Measurements from ENCODE around the gene TRIM54.

Gene TRIM54

GRCh38 chr2:27353762-27354596 lies 71.8 kb downstream of the TRIM54 start:
- H3K36me3 ChIP-seq = peaks cover 10% of the 10 kb centered on the region
- H3K4me3 ChIP-seq (ENCODE audit: low read depth in 1 of 2, low read length in 1 of 2) = no peak overlapping the region
- no peaks in the 10 kb centered on the region for H3K9me3 ChIP-seq
- no peak for TF ChIP-seq CTCF (IDR thresholded peaks at IDR 0.05)
- no peaks in the 10 kb centered on the region for H3K27me3 ChIP-seq
- H3K4me1 ChIP-seq (ENCODE audit: control insufficient read depth in 1 of 2, insufficient read depth in 1 of 2, low read depth in 1 of 2, low read length in 1 of 2) = peaks cover 18 to 22% of the 10 kb centered on the region in 2 experiments
- H3K27ac ChIP-seq = no peak overlapping the region

- no peaks in the 10 kb centered on the region for H3K9me3 ChIP-seq
- no peak for TF ChIP-seq CTCF (IDR thresholded peaks at IDR 0.05)
- peaks cover 10% of the 10 kb centered on the region for H3K36me3 ChIP-seq
- H3K4me3 ChIP-seq (ENCODE audit: low read depth in 1 of 2, low read length in 1 of 2) = no peak overlapping the region
- peaks cover 18 to 22% of the 10 kb centered on the region in 2 experiments for H3K4me1 ChIP-seq (ENCODE audit: control insufficient read depth in 1 of 2, insufficient read depth in 1 of 2, low read depth in 1 of 2, low read length in 1 of 2)
- H3K27ac ChIP-seq = no peak overlapping the region
- H3K27me3 ChIP-seq = no peaks in the 10 kb centered on the region
These were observed 72.3 kb downstream of the TRIM54 start for GRCh38 chr2:27354597-27354927.

GRCh38 chr2:27356056-27356381 lies 73.8 kb downstream of the TRIM54 start:
- H3K9me3 ChIP-seq = no peaks in the 10 kb centered on the region
- H3K4me1 ChIP-seq (ENCODE audit: control insufficient read depth in 1 of 2, insufficient read depth in 1 of 2, low read depth in 1 of 2, low read length in 1 of 2) = peaks cover 18 to 22% of the 10 kb centered on the region in 2 experiments
- H3K36me3 ChIP-seq = no peaks in the 10 kb centered on the region
- peak overlapping the region; percentile 89 to 94 for H3K4me3 ChIP-seq (ENCODE audit: low read depth in 1 of 2, low read length in 1 of 2)
- H3K27ac ChIP-seq = peak overlapping the region; percentile 92
- no peak for TF ChIP-seq CTCF (IDR thresholded peaks at IDR 0.05)
- no peaks in the 10 kb centered on the region for H3K27me3 ChIP-seq

GRCh38 chr2:27356382-27357181 lies 74.4 kb downstream of the TRIM54 start, which contains the start of gene GTF3C2:
GTF3C2 (minus strand) TSS chr2:27356764; CDS start chr2:27343554, 13,210 bp downstream.
- no peak for TF ChIP-seq CTCF (IDR thresholded peaks at IDR 0.05)
- H3K36me3 ChIP-seq = no peaks in the 10 kb centered on the region
- H3K27me3 ChIP-seq = no peaks in the 10 kb centered on the region
- H3K4me1 ChIP-seq (ENCODE audit: control insufficient read depth in 1 of 2, insufficient read depth in 1 of 2, low read depth in 1 of 2, low read length in 1 of 2) = peaks cover 18 to 22% of the 10 kb centered on the region in 2 experiments
- H3K9me3 ChIP-seq = no peaks in the 10 kb centered on the region
- peak within 1 kb of the TSS; percentile 92 for H3K27ac ChIP-seq
- H3K4me3 ChIP-seq (ENCODE audit: low read depth in 1 of 2, low read length in 1 of 2) = peak within 1 kb of the TSS; percentile 89 to 94
